GM04503 (cell line): Measurements from ENCODE around the gene SERPINA4.
"Not testable (repeated sequence)": the region's sequence is repeated elsewhere in the genome, so short reads cannot be mapped to it uniquely, and the experiment has no call there.

ENCODE experiments used
- DNase-seq: peaks from one replicate; pipeline ENCODE4 v3.0.0-alpha.2; 2012; ENCODE audit warnings: low read depth

The SERPINA4 gene

GRCh38 chr14:94569381-94570001 lies 8.2 kb downstream of the SERPINA4 start:
- no peak for DNase-seq

DNA sequence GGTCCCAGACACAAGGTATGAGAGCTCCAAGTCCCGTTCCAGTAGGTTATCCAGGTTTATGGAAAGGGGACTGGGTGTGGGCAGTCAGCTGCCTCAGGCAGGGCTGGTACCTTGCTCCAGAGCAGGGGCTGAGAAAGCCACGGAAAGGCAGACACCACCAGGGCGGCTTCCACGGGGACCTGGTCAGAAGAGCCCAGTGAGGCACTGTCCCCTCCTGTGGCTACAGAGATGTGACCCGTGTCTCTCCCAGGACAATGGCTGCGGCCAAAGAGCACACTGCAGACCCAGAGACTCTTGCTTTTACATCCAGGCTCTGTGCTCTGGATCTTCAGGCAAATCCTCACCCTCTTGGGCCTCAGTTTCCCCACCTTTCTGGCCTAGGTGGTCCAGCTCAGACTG lies 8.8 kb downstream of the SERPINA4 start:
- DNase-seq: no peak

DNA sequence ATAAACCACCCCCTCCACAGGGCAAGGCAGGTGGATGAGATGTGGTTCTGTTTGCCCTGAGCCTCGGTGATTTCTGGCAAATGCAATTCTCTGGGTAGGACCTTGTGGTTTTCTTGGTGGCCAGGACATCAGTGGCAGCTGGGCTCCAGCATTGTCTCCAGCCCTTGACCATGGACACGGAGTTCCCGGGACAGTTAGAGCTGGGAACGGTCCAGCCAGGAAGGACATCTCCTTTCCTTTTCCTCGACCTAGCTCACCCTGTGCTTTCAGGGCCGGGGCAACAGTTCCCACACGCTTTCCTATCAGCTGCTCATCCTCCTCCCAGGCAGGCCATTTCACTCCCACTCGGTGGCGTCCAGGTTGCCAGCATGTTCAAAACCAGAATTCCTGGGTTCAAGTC lies 9.2 kb downstream of the SERPINA4 start:
- no peak for DNase-seq

DNA sequence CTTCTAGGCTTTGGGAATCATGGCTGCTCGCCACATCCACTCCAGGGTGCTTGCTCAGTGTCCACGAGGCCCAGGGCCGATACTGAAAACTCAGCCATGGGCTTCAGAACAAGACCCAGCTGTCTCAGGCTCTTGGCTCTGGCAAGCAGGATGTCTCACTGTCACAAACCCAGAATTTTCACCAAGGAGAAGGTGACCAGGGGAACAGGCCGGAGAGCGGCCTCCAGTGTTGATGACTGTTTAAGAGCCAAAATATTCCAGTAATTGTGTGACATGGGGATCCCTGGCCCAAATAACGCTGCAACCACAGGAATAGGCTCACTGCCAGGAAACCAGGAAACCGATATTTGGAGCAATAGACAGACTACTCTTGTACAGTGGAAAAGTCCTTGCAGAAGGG lies 10.2 kb downstream of the SERPINA4 start:
- DNase-seq: no peak

DNA sequence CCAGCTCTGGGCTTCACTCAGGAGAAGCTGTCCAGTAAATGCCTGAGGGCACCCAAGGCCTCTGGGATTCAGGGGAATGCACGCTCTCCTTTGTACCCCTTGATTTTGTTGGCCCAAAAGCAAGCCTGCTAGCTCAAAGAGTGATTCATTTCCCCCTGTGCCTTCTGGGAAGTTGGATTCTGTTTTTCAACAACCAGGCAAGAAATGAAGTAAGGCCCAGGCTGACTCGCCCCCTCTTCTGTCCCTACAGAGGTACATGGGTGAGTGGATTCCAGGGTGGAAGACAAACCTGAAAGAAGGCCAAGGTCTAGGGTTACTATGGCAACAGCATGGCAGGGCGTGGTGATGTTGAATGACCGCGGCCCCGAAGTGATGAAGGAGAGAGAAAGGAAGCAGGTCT lies 10.7 kb downstream of the SERPINA4 start:
- no peak for DNase-seq

- no peak for DNase-seq
Measured at GRCh38 chr14:94572637-94573303, 11.5 kb downstream of the SERPINA4 start.

GRCh38 chr14:94573475-94574277 lies 12.4 kb downstream of the SERPINA4 start:
- no peak for DNase-seq

GRCh38 chr14:94574336-94574735 lies 13.1 kb downstream of the SERPINA4 start:
- DNase-seq: no peak

DNA sequence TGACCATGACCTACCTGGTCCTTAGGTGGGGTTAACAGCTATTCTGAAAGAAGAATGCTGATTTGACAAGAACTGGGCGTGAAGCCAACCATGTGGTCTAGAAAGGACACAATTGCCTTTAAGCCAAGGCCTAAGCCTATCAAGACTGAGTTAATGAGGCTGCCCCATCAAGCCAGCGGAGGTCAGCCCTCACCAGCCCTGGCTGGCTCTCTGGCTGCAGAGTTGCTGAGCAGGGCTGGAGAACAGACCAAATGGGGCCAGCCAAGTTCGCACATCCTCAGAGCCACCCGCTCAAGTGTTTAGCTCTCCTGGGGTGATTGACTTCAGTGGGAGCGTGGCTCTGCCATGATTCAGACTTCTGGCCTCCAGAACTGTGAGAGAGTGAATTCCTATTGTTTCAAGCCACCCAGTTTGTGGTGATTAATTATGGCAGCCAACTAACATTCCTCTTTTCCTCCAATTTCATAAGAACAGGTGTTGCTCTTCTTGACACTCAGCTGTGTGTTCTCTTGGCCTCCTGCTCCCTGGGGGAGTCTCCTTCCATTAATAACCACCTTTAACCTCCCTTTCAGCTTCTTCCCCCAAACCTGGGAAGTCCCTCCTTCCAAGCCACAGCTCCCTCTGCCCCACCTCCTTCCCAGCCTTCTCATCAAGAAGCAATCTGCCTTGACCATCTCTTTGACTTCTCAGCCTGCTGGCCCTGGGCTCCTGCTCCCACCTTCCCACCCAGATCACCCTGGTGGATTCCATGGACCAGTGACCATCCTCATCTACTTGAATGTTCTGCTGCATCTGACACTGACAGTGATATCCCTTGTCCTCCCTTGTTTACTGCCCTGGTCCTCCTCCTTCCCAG lies 14.7 kb downstream of the SERPINA4 start:
- DNase-seq: no peak

GRCh38 chr14:94577472-94577871 lies 16.2 kb downstream of the SERPINA4 start:
- DNase-seq: not testable (repeated sequence)

- no peak for DNase-seq
Measured at GRCh38 chr14:94578712-94579111, 17.5 kb downstream of the SERPINA4 start.

DNA sequence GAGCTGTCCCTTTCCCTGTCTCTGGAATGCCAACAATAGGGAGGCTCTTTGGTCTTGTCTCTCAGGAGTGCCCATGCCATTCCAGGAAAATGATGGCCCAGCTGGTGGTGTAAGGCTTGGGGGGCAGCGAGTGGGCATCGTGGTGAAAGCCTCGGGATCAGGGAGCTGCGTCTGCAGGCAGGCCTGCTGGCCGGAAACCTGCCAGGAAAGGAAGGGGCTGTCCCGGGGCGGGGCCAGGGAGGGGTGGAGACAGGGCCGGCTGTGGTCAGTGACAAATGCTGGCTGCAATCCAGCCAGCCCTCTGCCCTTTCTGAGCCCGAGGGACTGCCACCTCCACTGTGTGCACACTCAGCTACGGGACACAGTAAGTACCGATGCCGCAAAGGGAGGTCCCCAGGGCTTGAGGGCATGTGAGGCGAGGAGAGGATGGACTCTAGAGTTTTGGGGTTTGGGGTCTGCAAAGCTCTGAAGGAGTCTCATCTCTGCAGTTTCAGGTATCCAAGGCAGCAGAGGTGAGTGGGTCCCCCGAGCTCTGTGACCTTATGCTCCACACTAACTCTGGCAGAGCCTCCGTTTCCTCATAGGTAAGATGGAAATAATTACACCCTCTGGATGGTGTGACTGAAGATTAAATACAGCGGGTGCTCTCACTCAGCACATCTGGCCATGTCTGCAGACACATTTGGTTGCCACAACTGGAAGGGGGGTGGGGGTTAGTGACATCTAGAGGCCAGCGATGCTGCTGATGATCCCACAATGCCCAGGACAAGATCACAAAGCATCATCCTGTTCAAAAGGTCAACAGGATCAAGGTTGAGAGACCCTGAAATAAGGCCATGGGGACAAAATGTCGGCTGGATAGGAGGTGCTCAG lies 20.1 kb downstream of the SERPINA4 start, which contains the start of gene SERPINA5:
Gene SERPINA5 (plus strand): TSS at position 300 of the 873 bp plus-strand sequence. CDS start 5,937 bp downstream, outside the sequence.
- DNase-seq: no peak

DNA sequence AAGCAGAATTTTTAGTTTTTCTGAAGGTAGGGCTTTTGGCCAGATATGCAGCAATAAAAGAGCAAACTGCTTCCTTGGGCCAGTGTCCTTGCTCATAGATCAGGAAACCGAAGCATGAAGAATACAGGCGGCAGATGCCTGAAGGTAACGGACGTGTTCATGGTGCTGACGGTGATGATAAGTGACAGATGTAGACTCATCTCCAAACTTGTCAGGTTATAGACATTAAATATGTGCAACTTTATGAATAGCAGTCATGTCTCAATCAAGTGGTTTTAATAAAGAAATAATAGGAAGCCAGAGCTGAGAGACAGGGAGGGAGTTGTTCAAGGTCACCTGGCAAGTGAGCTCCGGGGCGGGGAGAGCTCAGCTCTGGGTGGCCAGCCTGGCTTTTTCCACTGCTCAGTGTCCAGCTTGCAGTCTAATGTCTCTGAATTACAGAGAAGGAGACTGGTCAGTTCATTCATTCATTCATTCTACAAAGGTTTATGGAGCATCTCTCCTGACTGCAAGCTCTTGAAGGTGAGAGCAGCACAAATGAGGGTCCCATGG lies 21.0 kb downstream of the SERPINA4 start:
- DNase-seq: no peak

- DNase-seq: no peak
Measured at GRCh38 chr14:94582851-94583250, 21.6 kb downstream of the SERPINA4 start.

- DNase-seq: no peak
Measured at GRCh38 chr14:94583557-94583956, 22.3 kb downstream of the SERPINA4 start.

- no peak for DNase-seq
Measured at GRCh38 chr14:94584591-94585280, 23.5 kb downstream of the SERPINA4 start.

GRCh38 chr14:94586635-94587034 lies 25.4 kb downstream of the SERPINA4 start:
- no peak for DNase-seq

DNA sequence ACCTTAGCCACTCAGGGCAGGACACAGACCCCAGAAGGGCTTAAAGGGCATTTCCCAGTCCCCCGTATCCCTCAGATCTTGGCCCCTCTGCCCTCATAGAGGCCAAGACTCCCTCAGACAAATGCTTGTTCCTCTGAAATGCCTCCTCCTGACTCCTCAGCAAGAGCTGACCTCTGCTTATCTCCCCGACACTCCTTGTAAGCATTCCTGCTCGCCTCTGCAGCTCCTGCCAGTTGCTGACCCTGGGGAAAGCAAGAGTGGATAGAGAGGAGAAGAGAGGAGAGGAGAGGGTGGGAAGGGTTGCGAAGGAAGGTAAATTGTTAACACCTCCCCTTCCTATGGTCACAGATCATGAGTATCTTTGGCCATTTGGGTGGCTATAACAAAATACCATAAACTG lies 27.1 kb downstream of the SERPINA4 start:
- no peak for DNase-seq

DNA sequence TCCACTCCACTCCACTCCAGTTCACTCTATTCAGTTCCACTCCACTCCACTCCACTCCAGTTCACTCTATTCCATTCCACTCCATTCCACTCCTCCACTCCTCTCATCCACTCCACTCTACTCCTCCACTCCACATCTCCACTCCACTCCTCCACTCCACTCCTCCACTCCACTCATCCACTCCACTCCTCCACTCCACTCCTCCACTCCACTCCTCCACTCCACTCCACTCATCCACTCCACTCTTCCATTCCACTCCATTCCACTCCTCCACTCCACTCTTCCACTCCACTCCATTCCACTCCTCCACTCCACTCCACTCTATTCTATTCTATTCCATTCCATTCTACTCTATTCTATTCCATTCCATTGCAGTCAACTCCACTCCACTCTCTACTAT lies 29.8 kb downstream of the SERPINA4 start:
- no peak for DNase-seq

DNA sequence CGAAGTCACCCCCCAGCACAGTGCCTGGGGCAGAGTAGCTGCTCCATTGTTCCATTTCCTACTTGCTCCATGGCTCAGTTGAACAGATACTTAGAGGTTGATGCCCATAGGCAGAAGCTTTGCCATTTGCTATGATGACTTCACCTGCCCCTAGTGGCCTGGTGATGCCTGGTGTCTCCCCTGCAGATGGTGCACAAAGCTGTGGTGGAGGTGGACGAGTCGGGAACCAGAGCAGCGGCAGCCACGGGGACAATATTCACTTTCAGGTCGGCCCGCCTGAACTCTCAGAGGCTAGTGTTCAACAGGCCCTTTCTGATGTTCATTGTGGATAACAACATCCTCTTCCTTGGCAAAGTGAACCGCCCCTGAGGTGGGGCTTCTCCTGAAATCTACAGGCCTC lies 30.6 kb downstream of the SERPINA4 start:
- no peak for DNase-seq
